NCI-H2196 (cell line): ENCODE measurements around the gene ENO4.

Source experiments
- DNase-seq: peaks from one replicate; lab custom pipeline; 2025; ENCODE audit not compliant: unreplicated experiment; lab: John Stamatoyannopoulos, UW

Gene ENO4

DNA sequence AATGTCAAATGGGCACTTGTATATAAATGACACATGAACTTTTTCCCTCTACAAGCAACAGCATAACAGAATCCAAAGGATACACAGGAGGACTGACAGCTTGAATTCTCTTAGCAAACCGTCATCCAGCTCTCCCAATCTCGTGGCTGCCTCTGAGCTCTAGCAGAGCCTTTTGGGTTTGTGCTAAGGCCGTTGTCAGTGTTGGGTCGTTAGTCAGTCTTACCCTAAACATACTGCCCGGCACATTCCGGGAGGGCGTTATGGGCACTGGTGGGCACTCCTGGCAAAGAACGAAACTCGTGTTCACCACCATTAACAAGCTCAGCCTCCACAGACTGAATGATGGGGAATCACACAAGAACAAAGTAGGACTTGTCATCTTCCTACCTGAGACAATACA, 19.6 kb upstream of the ENO4 start:
- DNase-seq: no peak

- DNase-seq: no peak
Measured at GRCh38 chr10:116831086-116831485, 18.2 kb upstream of the ENO4 start.

- no peak for DNase-seq
Measured at GRCh38 chr10:116831790-116832189, 17.5 kb upstream of the ENO4 start.

GRCh38 chr10:116833986-116834985, 15.0 kb upstream of the ENO4 start:
- no peak for DNase-seq

- no peak for DNase-seq
Measured at GRCh38 chr10:116835658-116836057, 13.6 kb upstream of the ENO4 start.

DNA sequence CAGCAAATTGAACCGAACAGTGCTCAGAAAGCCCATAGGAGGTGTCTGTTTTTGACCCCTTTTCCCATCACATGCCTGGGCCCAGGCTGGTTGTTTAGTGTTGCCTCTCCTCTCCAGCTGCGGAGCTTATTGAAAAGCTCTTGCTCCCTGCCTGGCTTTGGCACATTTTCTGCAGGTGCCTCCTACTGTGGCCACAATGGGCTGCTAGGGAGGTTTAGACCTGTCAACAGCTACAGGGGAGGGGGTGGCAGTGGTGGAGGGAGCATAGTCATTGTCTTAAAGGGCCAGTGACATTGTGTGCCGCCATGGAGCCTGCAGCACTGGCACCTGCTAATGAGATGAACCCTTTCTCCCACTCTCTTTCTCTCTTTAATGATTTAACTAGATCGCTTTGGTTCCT, 13.2 kb upstream of the ENO4 start:
- no peak for DNase-seq

GRCh38 chr10:116836902-116837523, 12.3 kb upstream of the ENO4 start:
- no peak for DNase-seq

DNA sequence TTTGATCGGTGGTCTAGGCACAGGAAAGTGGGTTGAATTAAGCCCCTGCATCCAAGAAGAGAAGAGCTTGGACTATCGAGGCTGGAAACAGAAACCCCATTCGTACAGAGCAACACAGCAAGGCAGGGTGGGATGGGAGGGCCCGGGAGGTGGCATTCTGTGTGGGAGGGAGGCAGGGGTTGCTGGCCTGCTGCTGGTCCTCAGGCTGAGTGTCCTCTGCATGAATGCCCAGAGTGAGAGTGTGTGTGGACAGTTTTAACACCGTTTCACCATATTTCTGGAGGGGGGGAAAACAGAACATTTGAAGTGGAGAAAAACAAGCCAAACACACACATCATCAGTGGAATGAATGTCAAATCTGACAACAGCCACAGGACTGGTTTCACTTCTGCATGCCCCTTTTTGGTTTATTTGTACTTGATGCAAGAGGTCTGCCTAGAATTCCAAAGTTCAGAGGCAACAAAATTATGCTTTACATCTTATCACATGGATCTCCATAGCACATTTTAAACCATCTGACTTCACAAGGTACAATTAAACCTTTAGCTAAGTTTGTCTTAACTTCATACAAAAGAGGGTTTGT, 11.1 kb upstream of the ENO4 start:
- DNase-seq: no peak

GRCh38 chr10:116840389-116841075, 8.8 kb upstream of the ENO4 start:
- no peak for DNase-seq

DNA sequence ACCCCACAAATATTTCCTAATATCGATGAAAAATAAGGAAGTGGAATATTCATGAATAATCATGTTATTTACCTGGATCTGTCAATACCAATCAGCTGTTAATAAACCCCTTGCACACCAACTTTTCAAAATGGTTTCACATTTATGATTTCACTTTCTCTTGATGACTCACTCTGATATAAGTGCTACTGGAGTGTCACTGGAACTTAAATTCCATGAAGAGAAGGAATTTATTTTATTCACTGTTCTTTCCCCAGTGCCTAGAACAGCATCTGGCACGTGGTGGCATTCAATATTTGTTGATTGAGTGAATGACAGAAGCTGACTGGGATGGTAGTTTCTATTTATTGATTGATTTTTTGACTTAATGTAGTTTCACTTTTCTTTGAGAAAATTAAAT, 3.5 kb upstream of the ENO4 start:
- DNase-seq: no peak

GRCh38 chr10:116848032-116848943, 1.0 kb upstream of the ENO4 start:
- no peak for DNase-seq

DNA sequence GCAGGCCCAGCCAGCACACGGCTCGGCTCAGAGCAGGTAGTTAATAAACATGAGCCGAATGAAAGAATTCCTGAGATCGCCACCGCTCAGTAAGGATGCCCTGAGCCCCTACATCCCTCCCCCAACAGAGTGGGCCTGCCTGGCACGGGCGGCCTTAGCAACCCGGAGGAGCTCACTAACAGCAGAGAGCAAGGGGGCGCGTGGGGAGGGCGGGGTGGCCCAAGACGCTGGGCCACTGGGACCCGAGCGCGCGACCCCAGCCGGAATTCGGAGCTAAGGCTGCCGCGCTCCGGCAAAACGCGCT, 403 bp upstream of the ENO4 start:
- DNase-seq: no peak

- no peak for DNase-seq
Measured at GRCh38 chr10:116850058-116850611, 836 bp downstream of the ENO4 start.

GRCh38 chr10:116852246-116852645, 2.9 kb downstream of the ENO4 start:
- DNase-seq: no peak

DNA sequence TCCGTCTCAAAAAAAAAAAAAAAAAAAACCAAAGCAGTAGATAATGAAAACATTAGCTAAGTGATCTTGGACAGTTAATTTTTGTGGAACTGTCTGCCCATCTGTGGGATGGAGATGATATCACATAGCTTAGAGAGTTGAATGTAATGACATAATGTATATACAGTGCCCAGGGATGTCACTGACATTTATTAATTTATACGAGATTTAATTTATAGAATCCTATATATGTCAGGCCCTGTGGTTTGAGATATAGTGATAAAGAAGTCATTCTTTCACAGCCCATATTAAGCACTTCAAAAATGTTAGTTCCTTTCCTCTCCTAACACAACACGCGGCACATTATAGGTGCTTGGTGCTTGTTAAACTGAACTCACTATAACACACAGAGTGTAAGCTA, 4.0 kb downstream of the ENO4 start:
- DNase-seq: no peak

DNA sequence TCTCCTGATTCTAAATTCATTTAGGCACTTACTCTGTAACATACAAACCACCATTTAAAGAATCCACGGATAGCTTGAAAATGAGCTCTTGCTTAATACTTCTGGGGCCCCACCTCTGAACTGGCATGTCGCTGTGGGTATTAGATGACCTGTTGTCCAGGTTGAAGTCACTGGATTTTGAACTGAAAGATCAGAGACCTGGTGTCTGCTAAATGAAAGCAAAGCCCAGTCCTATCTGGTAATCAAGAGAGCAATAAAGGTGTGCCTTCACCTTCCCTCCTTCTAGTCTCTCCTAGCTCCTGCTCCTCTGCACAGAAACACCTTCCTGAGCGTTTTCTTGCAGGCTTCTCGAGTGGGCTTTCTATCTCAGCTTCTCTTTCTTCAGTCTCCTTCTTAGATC, 4.4 kb downstream of the ENO4 start:
- no peak for DNase-seq

- no peak for DNase-seq
Measured at GRCh38 chr10:116857156-116857555, 7.9 kb downstream of the ENO4 start.

GRCh38 chr10:116861796-116862195, 12.5 kb downstream of the ENO4 start:
- DNase-seq: no peak

DNA sequence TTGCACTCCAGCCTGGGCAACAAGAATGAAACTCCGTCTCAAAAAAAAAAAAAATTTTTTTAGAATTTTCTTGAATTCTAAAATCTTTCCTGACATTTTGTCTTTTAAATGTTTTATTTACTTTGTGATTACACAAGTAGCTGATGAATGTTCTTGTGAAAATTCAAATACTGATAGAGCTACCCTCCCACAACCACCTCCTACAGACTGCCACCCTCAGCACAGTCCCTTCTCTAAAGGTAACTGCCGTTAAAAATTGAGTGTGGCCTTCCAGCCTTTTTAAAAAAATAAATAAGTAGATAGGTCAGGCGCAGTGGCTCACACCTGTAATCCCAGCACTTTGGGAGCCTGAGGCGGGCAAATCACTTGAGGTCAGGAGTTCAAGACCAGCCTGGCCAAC, 15.1 kb downstream of the ENO4 start:
- DNase-seq: no peak

DNA sequence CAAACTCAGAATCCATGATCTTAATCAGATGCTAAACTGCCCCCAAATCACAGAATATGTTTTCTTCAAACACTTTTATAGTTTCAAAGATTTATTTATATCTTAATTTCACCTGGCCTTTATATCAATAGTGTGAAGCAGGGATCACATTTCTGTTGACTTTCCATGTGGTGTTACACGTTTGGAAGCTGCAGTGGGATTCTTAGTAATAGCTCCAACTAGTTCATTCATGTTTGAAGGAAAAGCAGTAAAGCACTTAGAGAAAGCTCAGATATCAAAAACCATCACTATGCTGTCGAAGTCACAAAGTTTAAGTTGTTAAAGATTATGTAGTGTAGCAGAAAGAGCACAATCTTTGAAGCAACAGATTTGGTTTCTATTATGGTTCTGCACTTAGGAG, 16.8 kb downstream of the ENO4 start:
- DNase-seq: no peak
